HG02642 (cell line): ENCODE measurements around the gene GNAZ.

Experiments used
- ATAC-seq: cut with Tn5 transposase; IDR thresholded peaks from one replicate; pipeline ENCODE4 v1.9.1; 2021; ENCODE audit warnings: mild to moderate bottlenecking; ENCODE audit not compliant: unreplicated experiment, poor library complexity

The GNAZ gene

DNA sequence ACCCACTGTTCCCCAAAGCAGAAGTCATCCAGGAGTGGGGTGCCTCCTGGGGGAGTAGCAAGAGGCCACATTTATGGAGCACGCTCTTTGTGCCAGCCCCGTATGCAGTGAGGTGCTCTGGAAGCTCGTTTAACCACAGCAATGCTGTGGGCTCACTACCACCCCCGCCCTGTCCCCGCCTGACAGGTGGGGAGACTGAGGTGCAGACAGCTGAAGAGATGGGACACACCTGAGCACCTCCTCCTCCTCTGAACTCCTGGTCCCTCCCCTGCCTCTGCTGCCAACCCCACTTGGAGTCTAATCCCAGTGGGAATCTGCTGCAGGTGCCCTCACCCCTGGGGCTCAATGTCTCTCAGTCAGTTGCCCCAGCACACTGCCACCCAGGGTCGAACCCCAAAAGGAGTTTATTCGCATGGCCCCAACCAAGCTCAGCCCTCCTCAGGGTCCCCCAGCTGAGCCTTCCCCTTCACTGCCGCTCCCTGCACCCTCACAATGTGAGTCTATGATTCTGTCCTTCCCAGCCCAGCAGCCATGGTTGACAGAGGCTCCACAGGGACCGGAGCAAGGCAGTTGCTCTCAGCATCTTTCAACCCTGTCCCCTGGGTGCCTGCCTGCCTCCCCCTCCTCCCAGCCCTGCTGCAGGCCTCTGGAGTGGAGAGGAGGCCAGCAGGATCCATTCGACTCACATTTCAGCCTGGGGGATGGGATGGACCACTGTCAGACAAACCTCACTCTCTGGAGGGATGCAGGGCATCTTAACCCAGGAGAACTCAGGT lies 96.7 kb downstream of the GNAZ start:
- ATAC-seq, result no peak

DNA sequence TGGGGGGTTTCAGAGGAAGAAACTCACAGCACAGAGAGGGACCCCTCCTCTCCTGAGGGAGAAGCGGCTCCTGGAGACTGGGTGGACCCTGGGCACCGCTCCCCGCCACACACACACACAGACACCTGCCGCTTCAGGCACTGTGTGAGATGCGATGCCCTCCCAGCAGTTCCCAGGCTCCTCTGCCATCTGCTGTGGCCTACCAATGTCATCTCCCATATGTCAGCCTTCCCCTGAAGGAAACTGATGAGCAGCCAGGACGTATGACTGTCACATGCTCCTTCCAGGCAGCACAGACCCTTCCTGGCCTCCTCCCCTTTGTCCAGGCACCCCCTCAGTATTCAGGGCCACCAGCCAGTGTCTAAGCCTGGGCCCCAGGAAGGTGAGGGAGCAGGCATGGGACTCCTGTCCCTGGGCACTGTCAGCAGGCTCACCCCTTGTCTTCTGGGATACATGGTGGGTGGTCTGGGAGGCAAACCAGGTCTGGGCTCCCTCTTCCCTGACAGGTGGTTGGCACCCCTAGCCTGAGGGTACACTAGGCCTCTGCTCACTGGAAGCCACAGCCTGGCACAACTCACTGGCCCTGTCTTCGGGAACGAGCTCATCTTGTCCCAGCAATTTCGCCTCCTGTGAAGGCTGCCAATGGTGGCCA lies 98.2 kb downstream of the GNAZ start:
- ATAC-seq, result no peak

DNA sequence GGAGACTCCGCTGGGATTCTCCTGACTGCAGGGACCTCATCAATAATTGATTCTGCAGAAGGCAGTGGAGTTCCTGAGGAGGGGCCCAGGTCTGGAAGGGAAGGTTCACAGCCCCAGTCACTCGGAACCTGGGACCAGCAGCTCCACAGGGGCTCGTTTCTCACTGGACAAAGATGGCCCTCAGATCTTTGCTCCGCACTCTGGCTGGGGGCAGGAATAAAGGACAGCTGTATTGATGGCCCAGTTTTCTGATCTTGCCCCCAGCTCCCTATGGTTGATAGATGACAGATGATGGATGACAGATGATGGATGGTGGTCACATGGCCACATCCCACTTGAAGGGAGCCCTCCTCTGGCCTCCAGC lies 98.7 kb downstream of the GNAZ start:
- no peak for ATAC-seq
